ENCODE results near the gene SASH3. TPM values are rescaled to one million over a fixed set of nuclear protein-coding genes. Genes with fewer than 3 reads are reported as not detected.

Gene SASH3
- total and polyA plus RNA-seq, 2 experiments from 2014 or later, result 0.13 TPM; not detected in 1

GRCh38 chrX:129750971-129751370, 28.8 kb upstream of the SASH3 start:
- no peak overlapping the region for H3K27ac ChIP-seq
- no peak overlapping the region for H3K4me3 ChIP-seq
- TF ChIP-seq CTCF (IDR thresholded peaks at IDR 0.05; ENCODE audit: low read depth, low read length), result no peak
- no peaks in the 10 kb centered on the region for H3K4me1 ChIP-seq (ENCODE audit: low read depth)
- H3K36me3 ChIP-seq, result no peaks in the 10 kb centered on the region
- no peaks in the 10 kb centered on the region for H3K9me3 ChIP-seq (ENCODE audit: low read depth)
- H3K27me3 ChIP-seq, result no peaks in the 10 kb centered on the region
- DNase-seq (ENCODE audit: low read depth in 1 of 2, low spot score in 1 of 2), result peak in 1 of 2 donors; percentile 68

- Histone ChIP-seq H3K36me3 (no peaks in the 10 kb centered on the region), H3K27ac (no peak overlapping the region), H3K4me1 (ENCODE audit: low read depth) (no peaks in the 10 kb centered on the region), H3K27me3 (no peaks in the 10 kb centered on the region), H3K4me3 (no peak overlapping the region), H3K9me3 (ENCODE audit: low read depth) (no peaks in the 10 kb centered on the region)
- no peak for DNase-seq (ENCODE audit: low read depth in 1 of 2, low spot score in 1 of 2)
- peak; percentile 40 for TF ChIP-seq CTCF (IDR thresholded peaks at IDR 0.05; ENCODE audit: low read depth, low read length)
Observed at GRCh38 chrX:129754056-129755024, 25.4 kb upstream of the SASH3 start.

GRCh38 chrX:129755779-129756650, 23.7 kb upstream of the SASH3 start:
- H3K4me1 ChIP-seq (ENCODE audit: low read depth), result no peaks in the 10 kb centered on the region
- DNase-seq (ENCODE audit: low read depth in 1 of 2, low spot score in 1 of 2), result no peak
- no peaks in the 10 kb centered on the region for H3K36me3 ChIP-seq
- H3K27me3 ChIP-seq, result no peaks in the 10 kb centered on the region
- H3K27ac ChIP-seq, result no peak overlapping the region
- no peaks in the 10 kb centered on the region for H3K9me3 ChIP-seq (ENCODE audit: low read depth)
- TF ChIP-seq CTCF (IDR thresholded peaks at IDR 0.05; ENCODE audit: low read depth, low read length), result no peak
- no peak overlapping the region for H3K4me3 ChIP-seq

- peak in 1 of 2 donors; percentile 92 for DNase-seq (ENCODE audit: low read depth in 1 of 2, low spot score in 1 of 2)
- H3K4me1 ChIP-seq (ENCODE audit: low read depth), result no peaks in the 10 kb centered on the region
- no peaks in the 10 kb centered on the region for H3K36me3 ChIP-seq
- no peak overlapping the region for H3K4me3 ChIP-seq
- H3K27me3 ChIP-seq, result no peaks in the 10 kb centered on the region
- TF ChIP-seq CTCF (IDR thresholded peaks at IDR 0.05; ENCODE audit: low read depth, low read length), result peak; percentile 8
- no peaks in the 10 kb centered on the region for H3K9me3 ChIP-seq (ENCODE audit: low read depth)
- no peak overlapping the region for H3K27ac ChIP-seq
Observed at GRCh38 chrX:129759576-129760061, 20.1 kb upstream of the SASH3 start.

GRCh38 chrX:129760155-129760554, 19.6 kb upstream of the SASH3 start:
- Histone ChIP-seq H3K36me3 (no peaks in the 10 kb centered on the region), H3K27me3 (no peaks in the 10 kb centered on the region), H3K9me3 (ENCODE audit: low read depth) (no peaks in the 10 kb centered on the region), H3K4me1 (ENCODE audit: low read depth) (no peaks in the 10 kb centered on the region), H3K4me3 (no peak overlapping the region), H3K27ac (no peak overlapping the region)
- no peak for TF ChIP-seq CTCF (IDR thresholded peaks at IDR 0.05; ENCODE audit: low read depth, low read length)
- no peak for DNase-seq (ENCODE audit: low read depth in 1 of 2, low spot score in 1 of 2)

All from cardiac muscle cell (in vitro differentiated cells and primary cell).